Right renal cortex interstitium (tissue), 3 donors: Measurements from ENCODE around the gene CARD9. TPM values are rescaled to one million over a fixed set of nuclear protein-coding genes. Genes with fewer than 3 reads are reported as not detected.
"Not testable (repeated sequence)": the region's sequence is repeated elsewhere in the genome, so short reads cannot be mapped to it uniquely, and the experiment has no call there.

Experiments used
- DNase-seq, 3 donors: peaks; one replicate each; pipeline ENCODE4 v3.0.0-alpha.2; 2013; ENCODE audit warnings: low read depth in 3 of 3, low spot score in 2 of 3
- polyA plus RNA-seq, 3 donors: library from polyadenylated mRNA; unstranded; fragments of 120-200 nt; gene quantifications; one replicate each; pipeline ENCODE4 v1.2.1, GENCODE V29; 2013; ENCODE audit not compliant: insufficient read length in 3 of 3

CARD9 gene
- polyA plus RNA-seq, 3 donors: 1.5 to 1.7 (median 1.7) TPM

DNA sequence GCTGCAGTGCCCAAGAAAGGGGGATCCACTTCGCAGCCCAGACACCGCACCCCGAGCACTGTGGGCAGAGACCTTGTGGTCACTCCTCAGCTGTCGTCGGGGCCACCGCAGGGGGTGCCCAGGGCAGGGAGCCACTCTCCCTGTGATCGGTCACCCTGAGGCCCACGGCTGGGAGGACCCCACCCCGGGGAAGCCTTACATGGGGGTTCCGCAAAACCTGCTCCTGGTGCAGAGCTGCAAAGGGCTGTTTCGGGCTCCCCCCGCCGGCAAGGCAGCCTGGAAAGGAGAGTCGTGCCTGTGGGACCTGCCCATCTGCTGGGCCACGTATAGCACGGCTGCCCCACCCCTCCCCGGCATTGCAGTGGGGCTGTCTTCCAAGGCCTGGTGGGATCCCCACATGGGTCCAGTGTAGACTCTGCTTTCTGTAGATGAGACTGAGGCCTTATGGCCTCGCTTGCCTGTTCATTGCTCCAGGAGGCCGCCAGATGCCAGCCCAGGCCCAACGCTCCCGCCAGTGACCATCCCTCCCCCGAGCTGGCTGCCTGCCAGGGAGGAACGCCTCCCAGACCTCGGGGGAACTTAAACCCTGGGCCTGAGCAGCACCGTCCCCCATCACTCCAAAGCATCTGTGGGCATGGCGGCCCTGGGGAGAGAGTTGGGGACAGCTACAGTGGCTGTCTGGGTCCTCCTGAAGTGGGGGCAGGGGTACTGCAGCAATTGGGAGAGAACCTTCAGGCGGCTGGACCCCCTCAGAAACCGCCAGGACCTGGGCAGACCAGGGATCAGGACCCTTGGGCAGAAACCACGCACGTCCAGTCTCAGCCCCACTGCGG, 8.3 kb downstream of the CARD9 start:
- no peak for DNase-seq

DNA sequence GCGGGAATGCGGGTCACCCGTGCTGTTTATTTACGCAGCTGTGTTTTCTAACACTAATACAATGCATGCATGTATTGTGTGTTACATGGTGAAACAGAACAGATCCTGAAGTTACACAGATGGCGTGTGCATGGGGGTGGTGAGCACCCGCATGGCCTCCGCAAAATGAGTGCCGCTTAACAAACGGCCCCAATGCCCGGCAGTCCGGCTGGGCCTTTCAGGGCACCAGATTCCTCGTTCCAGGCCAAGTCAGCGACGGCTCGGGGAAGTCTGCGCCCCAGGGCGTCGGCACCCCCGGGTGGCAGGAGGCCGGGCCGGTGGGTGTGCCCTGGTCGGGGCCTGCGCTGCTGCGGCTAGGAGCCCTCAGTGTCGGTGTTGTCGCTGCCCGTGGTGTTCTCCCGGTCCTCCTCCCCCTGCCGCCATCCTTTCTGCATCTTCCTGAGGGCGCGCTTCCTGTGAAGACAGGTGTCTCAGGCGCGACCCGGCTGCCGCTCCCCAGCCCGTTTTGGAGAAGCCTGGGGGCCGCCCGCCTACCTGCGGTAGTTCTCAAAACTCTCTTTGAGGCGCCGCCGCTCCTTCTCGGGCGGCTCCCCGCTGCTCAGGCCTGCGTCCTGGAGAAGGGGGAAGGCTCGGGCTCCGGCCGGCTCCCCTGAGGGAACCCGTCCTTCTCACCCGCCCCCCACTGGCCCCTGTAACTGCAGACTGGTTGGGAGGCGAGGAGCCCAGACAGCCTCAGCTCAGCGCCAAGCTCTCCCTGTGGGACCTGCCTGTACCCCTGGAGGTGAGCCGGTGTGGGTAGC, 9.3 kb downstream of the CARD9 start:
- no peak for DNase-seq

DNA sequence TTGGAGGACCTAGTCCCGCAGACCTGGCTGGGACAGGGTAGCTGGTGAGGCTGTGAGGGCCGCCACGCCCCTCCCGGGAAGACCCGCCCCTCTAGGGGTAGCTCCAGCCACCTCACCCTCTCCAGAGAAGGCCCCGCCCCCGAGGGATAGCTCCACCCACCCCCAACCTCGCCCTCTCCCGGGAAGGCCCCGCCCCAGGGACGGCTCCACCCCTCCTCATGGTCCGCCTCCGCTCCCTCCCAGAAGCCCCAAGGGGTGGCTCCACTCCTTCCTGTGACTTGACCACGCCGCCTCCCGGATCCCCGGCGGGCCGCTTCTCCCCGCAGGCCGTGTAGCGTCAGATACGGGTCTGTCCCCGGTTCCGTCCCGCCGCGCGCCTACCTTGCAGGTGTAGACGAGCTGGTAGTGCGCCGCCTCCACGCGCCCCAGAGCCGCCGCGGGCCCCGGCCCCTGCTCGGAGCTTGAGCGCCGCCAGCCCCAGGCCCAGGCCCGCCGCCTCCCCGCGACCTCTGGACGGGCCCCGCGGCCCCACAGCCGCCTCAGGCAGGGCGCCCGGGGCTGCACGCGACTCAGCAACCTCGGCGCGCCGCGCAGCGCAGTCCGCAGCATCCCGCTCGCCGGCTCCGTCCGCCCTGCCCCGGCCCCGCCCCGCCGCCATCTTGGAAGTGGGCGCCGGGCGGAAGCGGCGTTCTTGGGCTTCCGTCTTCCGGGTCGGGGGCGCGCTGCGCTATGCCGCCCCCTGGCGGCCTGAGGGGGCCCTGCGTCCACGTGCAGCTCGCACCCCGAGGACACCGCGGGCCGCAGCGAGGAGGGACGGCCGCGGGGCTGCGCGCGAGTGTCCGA, 10.1 kb downstream of the CARD9 start, which contains the start of gene DNLZ:
TSS of gene DNLZ (minus strand) at position 639 of the 843 bp plus-strand sequence. CDS start at position 609, 30 bp downstream.
- DNase-seq: peak; percentile 67 to 85 (median 82)

DNA sequence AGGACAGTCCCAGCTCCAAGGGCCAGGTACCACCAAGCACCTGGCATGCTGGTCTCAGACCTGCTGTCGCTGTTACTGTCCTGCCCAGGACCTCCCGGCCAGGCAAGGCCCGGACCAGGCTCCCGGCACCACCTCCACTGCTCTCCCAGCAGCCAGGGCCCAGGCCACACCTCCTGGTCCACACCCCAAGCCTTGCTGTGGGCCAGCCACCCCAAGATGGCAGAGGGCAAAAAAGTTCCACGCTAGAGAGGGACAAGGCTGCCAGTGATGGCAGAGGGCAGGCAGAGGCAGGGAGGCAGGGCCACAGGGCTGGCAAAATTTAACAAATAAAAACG, 11.1 kb downstream of the CARD9 start:
- no peak for DNase-seq

DNA sequence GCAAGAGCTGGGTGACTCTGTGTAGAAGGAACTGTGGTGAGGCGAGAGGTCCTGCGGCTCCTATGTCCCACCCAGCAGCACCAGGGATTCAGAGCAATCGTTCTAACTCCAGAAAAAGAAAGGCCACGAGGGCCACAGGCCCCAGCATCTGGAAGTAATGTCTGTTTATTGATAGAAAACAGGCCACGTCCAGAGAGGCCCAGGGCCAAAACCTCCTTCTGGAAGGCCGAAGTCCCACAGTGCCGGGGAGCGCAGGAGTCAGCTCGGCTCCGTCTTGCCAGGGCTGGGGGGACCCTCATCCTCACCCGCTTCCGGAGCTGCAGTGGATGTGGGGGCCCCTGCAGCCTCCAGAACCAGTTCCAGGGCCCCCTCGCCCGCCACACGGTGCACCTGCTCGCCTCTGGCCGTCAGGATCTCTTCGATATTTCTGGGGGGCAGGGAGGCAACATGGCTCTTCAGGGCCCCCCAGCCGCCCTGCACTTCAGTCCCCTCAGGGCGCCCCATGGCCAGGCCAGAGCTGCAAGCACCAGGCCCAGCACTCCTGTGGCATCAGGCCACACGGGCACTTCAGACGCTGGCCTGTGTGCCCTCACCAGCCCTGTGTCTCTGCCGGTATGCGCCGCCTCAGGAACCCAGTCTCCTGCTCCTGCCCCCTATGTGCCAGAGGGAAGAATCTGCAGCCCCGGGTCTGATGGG, 11.6 kb downstream of the CARD9 start:
- no peak for DNase-seq

DNA sequence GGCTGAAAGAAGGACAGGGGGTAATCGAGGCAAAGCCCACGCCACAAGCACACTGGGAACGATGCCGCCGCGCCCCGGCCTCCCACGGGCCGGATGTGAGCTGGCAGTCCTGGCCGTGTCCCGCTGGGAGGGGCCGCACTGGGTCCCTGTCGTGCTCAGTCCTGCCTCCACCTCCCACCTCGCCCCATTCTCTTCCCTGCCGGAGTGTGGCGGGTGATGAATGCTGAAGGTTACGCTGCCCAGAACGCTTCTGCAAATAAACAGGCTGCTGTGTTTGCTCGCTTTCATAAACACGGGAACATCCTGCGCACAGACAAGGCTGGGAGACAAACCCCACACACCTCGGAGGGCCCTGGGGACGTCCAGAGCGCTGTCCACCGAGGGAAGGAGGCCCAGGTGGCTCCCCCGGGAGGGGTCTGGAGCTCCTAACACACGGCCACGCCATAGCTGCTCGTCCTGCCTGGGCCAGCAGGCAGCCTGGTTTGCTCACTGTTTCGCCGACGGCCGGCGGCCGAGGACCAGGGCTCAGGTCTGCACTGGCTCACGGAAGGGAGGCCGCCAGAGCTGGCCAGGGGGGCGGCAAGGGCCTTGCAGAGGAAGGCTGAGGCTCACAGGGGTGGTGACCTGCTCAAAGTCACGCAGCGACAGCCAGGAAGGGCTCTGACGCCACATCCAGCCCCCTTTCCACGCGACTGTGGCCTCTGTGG, 12.3 kb downstream of the CARD9 start:
- no peak for DNase-seq

DNA sequence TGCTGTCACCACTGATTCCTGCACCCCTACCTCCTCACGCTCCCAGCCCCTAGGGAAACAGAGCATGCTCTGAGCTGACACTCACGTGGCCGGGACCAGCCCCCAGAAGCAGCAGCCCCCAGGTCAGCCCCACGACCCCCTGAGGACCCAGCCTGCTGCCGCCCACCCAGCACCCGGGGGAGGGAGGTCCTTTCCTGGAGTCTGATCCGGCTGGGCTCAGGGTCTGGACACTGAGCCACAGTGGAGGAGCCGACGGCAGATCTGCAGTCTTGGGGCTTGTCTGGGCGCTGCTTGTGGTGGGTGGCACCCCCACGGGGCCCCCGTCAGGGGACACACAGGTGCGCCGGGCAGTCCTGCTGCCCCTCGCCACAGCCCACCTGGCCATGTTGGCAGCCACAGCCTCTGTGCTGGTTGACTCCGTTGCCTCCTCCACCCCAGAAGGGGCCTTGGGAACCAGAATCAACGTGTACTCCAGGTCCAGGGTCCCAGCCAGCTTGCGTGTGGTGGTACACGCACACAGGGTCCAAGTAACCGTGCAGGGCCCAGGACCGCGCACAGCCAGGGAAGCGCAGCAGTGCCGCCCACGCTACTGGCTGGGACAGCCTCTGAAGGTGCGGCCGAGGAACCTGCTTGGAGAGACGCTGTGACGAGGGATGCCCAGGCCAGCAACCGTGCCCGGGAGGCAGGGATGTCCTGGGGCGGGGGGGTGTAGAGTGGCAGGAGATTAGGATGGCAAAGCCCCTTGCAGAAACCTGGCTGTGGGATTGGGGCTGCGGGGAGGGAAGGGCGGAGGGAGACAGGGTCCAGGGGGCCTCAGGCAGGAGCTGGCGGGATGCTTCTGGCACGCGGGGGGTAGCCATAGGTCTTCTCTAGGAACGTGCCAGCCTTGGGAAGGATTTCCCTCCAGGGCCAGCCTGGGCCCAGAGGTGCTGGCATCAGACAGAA, 13.4 kb downstream of the CARD9 start:
- DNase-seq: no peak

DNA sequence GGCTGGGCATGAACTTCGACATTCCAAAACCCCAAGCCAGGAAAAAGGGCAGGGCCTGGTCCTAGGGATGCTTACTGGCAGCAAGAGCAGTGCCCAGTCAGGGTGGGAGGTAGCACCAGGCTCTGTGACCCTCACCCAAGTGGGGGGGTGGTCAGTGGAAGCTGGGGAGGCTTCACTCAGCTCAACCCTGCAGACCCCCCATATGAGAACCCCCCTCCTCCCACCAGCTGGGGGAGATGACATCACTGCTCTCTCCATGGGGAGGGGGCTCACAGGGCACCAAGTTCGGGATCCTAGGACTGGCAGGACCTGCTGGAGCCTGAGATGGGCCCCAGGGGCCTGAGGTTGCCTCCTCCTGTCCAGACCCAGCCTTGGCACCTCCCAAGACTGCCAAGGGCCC, 14.6 kb downstream of the CARD9 start:
- no peak for DNase-seq

DNA sequence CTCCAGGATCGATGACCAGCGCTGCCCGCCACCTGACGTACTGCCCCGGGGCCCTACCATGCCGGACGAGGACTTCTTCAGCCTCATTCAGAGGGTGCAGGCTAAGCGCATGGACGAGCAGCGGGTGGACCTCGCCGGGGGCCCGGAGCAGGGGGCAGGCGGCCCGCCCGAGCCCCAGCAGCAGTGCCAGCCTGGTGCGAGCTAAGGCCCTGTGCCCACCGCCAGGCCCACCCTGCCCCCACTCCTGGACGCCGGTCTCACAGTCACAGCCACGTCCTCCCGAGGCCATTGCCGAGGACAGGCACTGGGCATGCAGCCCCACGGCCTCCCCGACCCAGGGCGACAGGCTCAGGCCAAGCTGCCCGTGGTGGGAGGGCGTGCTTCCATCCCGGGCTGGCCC, 15.5 kb downstream of the CARD9 start:
- DNase-seq: no peak

DNA sequence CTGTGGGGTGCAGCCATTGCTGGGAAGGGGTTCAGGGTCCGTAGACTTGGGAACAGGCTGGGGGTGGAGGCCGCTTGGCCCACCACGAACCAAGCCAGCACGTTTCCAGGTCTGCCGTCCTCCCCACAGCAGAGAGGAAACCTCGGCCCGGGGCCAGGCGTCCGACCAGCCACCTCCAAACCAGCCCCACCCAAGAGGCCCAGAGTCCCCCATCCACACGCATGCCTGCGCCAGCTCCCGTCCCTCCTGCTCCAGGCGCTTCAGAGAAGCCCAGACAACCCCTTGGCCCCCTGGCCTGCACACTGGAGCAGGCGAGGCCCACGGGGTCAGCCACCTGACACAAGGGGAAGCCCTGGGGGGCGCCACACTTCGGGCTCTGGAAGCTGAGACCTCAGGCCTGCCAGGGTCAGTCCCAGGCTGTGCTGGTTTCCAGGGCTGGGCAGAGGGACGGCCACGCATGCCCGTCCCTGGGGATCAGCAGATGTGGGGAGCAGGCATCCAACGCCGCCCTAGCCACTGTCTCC, 16.2 kb downstream of the CARD9 start:
- DNase-seq: no peak

DNA sequence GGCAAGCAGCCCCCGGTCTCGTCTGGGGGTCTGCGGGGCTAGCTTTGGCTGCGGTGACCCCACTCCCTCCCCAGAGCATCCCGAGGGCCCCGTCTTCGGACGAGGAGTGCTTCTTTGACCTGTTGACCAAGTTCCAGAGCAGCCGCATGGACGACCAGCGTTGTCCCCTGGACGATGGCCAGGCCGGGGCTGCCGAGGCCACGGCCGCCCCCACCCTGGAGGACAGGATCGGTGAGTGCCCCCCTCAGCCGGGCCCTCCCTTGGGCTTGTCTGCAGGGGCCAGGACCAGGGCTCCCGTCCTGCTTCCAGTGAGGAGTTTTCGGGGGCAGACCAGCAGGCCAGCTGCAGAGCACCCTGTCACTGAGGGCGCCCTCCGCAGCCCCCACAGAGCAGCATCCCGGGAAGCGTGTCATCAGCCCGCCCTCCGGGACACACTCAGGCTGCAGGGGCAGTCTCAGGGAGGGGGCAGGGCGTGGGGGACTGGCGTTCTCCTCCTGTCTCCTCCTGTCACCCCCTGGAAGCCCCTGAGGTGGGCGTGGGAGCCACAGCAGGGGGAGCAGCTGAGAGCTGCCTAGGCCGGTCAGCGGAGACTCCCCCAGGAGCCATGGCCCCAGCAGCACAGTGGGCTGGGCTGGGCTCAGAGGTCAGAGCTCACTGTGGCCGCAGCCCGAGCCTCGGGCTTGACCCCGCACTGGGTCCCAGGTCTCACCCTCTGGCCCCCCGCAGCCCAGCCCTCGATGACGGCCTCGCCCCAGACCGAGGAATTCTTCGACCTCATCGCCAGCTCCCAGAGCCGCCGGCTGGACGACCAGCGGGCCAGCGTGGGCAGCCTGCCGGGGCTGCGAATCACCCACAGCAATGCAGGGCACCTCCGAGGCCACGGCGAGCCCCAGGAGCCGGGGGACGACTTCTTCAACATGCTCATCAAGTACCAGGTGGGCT, 17.6 kb downstream of the CARD9 start:
- DNase-seq: no peak

DNA sequence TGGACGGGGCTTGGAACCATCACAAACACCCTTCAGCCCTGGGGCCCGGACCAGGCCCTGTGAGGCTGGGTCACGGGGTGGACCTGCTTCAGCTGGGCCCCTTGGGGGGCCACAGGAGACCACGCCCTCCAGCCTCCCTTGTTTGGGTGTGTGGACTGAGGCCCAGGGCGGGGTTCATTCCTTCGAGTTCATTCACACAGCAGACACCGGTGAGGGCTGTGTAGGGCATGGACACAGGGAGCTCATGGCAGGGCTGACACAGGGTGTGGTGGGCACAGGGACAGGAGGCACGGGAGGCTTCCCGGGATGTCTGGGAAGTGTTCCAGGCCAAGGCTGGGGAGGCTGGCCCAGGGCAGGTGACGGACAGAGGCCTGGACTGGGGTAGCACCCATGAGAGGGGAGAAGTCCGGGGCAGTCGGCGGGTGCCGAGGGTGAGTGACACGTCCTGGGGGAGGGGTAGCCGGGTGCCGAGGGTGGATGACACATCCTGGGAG, 18.8 kb downstream of the CARD9 start:
- DNase-seq: no peak

DNA sequence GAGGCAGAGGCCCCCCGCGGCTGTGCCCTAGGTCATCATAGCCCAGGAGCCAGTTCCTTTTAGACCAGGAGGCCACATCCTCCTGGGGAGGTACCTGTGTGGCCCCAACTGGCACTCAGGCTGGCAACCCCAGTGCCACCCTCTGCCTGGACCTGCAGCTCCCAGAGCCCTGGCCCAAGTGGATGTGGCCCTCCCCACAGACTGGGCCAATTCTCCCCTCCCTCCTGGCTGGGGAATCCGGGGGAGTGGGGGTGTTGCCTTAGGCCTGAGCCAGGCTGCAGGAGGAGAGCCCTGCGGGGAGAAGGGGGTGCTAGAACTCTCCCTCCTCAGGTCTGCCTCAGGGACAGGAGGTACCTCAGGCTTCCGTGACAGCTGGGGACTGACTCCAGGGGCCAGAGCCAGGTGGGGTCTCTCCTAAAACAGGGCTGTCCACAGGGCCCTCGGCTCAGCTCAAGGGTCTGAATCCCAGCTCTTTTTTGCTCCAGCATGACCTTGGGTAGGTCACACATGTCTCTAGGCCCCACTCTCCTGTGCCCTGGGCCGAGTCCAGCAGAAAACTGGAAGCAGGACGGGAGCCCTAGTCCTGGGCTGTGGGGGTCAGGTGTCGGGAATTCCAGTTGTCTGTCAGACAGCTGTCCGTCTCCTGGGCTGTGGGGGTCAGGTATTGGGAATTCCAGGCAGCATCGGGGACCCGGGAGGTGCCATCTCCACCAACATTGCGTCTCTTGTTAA, 19.5 kb downstream of the CARD9 start:
- DNase-seq: no peak

DNA sequence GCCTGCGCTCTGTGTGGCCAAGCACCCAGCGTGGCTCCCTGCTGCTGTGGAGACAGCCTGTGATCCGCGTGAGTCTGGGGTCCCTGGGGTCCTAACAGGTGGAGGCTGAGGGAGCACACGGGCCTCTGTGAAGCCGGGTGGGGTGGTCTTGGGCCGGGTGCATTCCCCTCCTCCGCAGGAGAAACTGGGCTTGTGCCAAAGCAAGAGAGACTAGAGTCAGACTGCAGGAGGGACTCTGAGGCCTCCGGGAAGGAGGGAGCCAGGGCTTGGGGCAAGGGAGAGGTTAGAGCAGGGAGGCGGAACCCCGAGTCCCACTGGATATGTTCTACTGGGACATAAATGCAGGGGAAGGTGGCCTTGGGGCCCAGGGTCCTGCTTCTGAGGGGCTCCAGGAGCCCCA, 20.4 kb downstream of the CARD9 start:
- no peak for DNase-seq

DNA sequence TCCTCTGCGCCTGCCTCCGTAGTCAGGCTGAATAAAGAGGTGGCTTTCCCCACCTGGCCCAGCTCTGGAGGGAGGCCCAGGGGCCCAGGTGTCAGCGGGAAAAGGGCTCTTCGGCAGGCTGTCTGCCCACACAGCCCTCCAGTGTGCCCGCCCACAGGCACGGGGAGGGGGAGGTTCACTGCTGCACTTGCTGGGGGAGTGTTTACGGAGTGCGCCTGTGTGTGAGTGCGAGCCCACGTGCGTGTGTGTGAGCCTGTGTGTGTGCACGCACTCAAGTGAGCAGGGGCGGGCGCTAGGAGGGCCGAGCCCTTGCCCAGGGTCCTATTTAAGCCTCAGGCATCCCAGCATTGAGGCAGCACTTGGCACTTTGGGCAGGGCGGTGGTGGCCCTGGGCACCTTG, 20.8 kb downstream of the CARD9 start:
- DNase-seq: no peak

DNA sequence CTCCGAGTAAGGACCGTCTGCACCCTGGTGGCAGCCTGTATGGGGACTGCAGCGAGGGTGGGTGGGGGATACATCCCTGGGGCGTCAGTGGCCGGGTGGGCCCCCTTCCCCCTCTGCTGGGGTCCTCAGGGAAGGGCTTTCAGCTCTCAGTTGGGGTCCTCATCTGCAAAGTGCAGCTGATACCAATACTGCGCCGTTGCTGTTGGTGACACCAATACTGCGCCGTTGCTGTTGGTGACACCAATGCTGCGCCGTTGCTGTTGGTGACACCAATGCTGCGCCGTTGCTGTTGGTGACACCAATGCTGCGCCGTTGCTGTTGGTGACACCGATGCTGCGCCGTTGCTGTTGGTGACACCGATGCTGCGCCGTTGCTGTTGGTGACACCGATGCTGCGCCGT, 21.6 kb downstream of the CARD9 start:
- DNase-seq: not testable (repeated sequence)
